Fibroblast of the aortic adventitia (primary cell): ENCODE measurements around the gene POU2F1. TPM values are rescaled to one million over a fixed set of nuclear protein-coding genes. Genes with fewer than 3 reads are reported as not detected.
"Not testable (repeated sequence)": the region's sequence is repeated elsewhere in the genome, so short reads cannot be mapped to it uniquely, and the experiment has no call there.

Source experiments
- DNase-seq: peaks from one replicate; pipeline ENCODE4 v3.0.0-alpha.2; 2010; ENCODE audit warnings: low read depth
- H3K4me3 ChIP-seq: 2 replicates; pipeline ENCODE4 v1.5.1; 2011; ENCODE audit warnings: low read depth, mild to moderate bottlenecking, control low read depth, low read length, moderate library complexity
- CTCF ChIP-seq: IDR thresholded peaks from 2 replicates; pipeline ENCODE4 v1.5.1; 2011; ENCODE audit warnings: mild to moderate bottlenecking, low read length, control low read depth, inconsistent platforms; ENCODE audit not compliant: insufficient read depth
- total RNA-seq: library from RNA; depleted of rRNA; stranded (reverse); fragments of >200 nt; gene quantifications from 2 replicates; pipeline ENCODE4 v1.2.3, GENCODE V29; 2012; ENCODE audit warnings: low replicate concordance

POU2F1 gene
- total RNA-seq, 1 donor, result 10.7 TPM

GRCh38 chr1:167223144-167224103, 2.7 kb downstream of the POU2F1 start:
- TF ChIP-seq CTCF, result no peak
- no peak overlapping the region for H3K4me3 ChIP-seq
- DNase-seq, result peak; percentile 16

GRCh38 chr1:167224734-167225235, 4.1 kb downstream of the POU2F1 start:
- H3K4me3 ChIP-seq, DNase-seq: not testable (repeated sequence)

- DNase-seq, result no peak
- TF ChIP-seq CTCF, result no peak
- no peak overlapping the region for H3K4me3 ChIP-seq
These were observed 5.2 kb downstream of the POU2F1 start for GRCh38 chr1:167225920-167226319.

GRCh38 chr1:167227934-167228378, 7.3 kb downstream of the POU2F1 start:
- DNase-seq, result no peak
- H3K4me3 ChIP-seq, result no peak overlapping the region
- no peak for TF ChIP-seq CTCF

GRCh38 chr1:167229719-167230385, 9.2 kb downstream of the POU2F1 start:
- TF ChIP-seq CTCF, result no peak
- H3K4me3 ChIP-seq, result no peak overlapping the region
- no peak for DNase-seq

- H3K4me3 ChIP-seq, result no peak overlapping the region
- no peak for TF ChIP-seq CTCF
- no peak for DNase-seq
These were observed 9.8 kb downstream of the POU2F1 start for GRCh38 chr1:167230437-167230836.

GRCh38 chr1:167231873-167232450, 11.3 kb downstream of the POU2F1 start:
- H3K4me3 ChIP-seq, result no peak overlapping the region
- TF ChIP-seq CTCF, result no peak
- DNase-seq, result no peak
